ENCODE data around the gene PATJ.

DNA sequence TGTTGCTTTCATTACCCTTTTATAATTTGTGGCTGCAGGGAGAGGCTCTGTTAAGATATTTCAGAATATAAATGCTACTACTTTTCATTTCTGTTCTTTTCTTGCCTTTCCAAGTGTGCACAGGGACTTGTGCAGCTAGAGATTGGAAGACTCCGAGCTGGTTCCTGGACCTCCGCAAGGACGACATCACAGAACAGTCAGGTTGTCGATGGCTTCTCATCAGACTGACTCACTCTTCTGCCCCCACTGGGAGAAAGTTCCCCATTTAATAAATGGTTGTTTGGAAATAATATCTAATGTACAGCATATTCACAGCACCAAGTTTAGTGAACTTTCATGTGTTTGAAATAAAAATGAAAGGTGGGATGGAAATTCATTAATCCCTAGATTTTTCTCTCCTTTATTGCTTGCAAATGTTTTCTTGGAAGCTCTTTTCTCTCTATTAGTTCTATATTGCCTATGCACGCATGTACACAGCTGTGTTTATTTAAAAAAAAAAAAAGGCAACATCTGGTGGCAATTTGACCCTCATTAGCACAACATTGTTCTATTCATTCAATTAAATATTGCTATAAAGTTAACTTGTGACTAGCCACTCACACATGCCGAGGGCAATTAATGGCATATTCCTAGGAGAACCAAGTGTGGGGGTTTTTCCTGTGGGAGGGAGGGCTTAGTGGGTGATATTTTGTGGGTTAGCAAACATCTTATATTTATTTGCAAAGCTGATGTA is 374.9 kb downstream of the PATJ start:
- TF ChIP-seq POLR2A (IDR thresholded peaks at IDR 0.05): no peak
- TF ChIP-seq, protein P1, sequence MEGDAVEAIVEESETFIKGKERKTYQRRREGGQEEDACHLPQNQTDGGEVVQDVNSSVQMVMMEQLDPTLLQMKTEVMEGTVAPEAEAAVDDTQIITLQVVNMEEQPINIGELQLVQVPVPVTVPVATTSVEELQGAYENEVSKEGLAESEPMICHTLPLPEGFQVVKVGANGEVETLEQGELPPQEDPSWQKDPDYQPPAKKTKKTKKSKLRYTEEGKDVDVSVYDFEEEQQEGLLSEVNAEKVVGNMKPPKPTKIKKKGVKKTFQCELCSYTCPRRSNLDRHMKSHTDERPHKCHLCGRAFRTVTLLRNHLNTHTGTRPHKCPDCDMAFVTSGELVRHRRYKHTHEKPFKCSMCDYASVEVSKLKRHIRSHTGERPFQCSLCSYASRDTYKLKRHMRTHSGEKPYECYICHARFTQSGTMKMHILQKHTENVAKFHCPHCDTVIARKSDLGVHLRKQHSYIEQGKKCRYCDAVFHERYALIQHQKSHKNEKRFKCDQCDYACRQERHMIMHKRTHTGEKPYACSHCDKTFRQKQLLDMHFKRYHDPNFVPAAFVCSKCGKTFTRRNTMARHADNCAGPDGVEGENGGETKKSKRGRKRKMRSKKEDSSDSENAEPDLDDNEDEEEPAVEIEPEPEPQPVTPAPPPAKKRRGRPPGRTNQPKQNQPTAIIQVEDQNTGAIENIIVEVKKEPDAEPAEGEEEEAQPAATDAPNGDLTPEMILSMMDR (IDR thresholded peaks at IDR 0.05): no peak
